WTC11 (cell line): ENCODE data around the gene GABRA4. TPM values are rescaled to one million over a fixed set of nuclear protein-coding genes. Genes with fewer than 3 reads are reported as not detected.

ENCODE experiments used
- ATAC-seq: fragments of 200-7000 bp; cut with Tn5 transposase; 2 replicates; pipeline ENCODE4 v1.10.0; 2021; ENCODE audit warnings: mild to moderate bottlenecking, moderate library complexity
- CTCF ChIA-PET: fragments of 300-600 bp; sonication (Branson Sonifier 250); formaldehyde crosslinking; loops from one replicate; lab custom pipeline; 2021; ENCODE audit warnings: antibody characterized with exemption; lab: Charles Lee
- POLR2A ChIA-PET: fragments of 350-600 bp; sonication (Branson Sonifier 250); formaldehyde crosslinking; loops from one replicate; lab custom pipeline; 2021; ENCODE audit warnings: antibody characterized with exemption; lab: Charles Lee
- DNase-seq: peaks from one replicate; pipeline ENCODE4 v3.0.0; 2021; ENCODE audit warnings: low spot score
- H3K27ac Mint-ChIP-seq: 2 replicates; pipeline ENCODE4 v1.8.0; 2021; ENCODE audit warnings: mixed read lengths
- H3K27me3 Mint-ChIP-seq: 2 replicates; pipeline ENCODE4 v1.8.0; 2021; ENCODE audit warnings: low read depth, mild to moderate bottlenecking, moderate library complexity, mixed read lengths
- H3K36me3 Mint-ChIP-seq: 2 replicates; pipeline ENCODE4 v1.8.0; 2021; ENCODE audit warnings: mixed read lengths
- H3K4me1 Mint-ChIP-seq: 2 replicates; pipeline ENCODE4 v1.8.0; 2022; ENCODE audit warnings: mixed read lengths
- H3K4me3 Mint-ChIP-seq: 2 replicates; pipeline ENCODE4 v1.8.0; 2021; ENCODE audit warnings: mild to moderate bottlenecking, moderate library complexity, mixed read lengths
- H3K9me3 Mint-ChIP-seq: 2 replicates; pipeline ENCODE4 v1.8.0; 2021; ENCODE audit warnings: mixed read lengths
- FOXJ3 ChIP-seq: sonication (generic); formaldehyde crosslinking; IDR thresholded peaks from 2 replicates; pipeline ENCODE4 v1.9.0; 2021; ENCODE audit warnings: missing genetic modification reagents, mild to moderate bottlenecking, borderline replicate concordance
- NFE2L1 ChIP-seq: sonication (generic); formaldehyde crosslinking; IDR thresholded peaks from 2 replicates; pipeline ENCODE4 v1.8.1; 2023; ENCODE audit warnings: missing genetic modification reagents
- NFYB ChIP-seq: sonication (generic); formaldehyde crosslinking; conservative IDR thresholded peaks from 2 replicates; pipeline ENCODE4 v1.8.0; 2022; ENCODE audit warnings: low read depth, missing genetic modification reagents
- NR2C2 ChIP-seq: sonication (generic); formaldehyde crosslinking; IDR thresholded peaks from 2 replicates; pipeline ENCODE4 v1.8.0; 2022; ENCODE audit warnings: mild to moderate bottlenecking, missing genetic modification reagents
- SOX15 ChIP-seq: fragments of 250-450 bp; sonication (Bioruptor Pico); IDR thresholded peaks from 2 replicates; pipeline ENCODE4 v1.9.0; 2021; ENCODE audit warnings: mild to moderate bottlenecking
- TEAD1 ChIP-seq: sonication (generic); formaldehyde crosslinking; IDR thresholded peaks from 2 replicates; pipeline ENCODE4 v1.8.0; 2022; ENCODE audit warnings: mild to moderate bottlenecking, missing genetic modification reagents
- ZBTB21 ChIP-seq: sonication (generic); formaldehyde crosslinking; IDR thresholded peaks from 2 replicates; pipeline ENCODE4 v1.8.1; 2023; ENCODE audit warnings: mild to moderate bottlenecking, missing genetic modification reagents, borderline replicate concordance
- ZNF121 ChIP-seq: sonication (generic); formaldehyde crosslinking; IDR thresholded peaks from 2 replicates; pipeline ENCODE4 v1.8.0; 2023; ENCODE audit warnings: missing genetic modification reagents
- total RNA-seq: library from RNA; stranded (reverse); gene quantifications from 3 replicates; pipeline ENCODE4 v1.2.3, GENCODE V29; 2021
- TF ChIP-seq, protein P1 (sequence below): sonication (generic); formaldehyde crosslinking; IDR thresholded peaks from 2 replicates; pipeline ENCODE4 v1.8.1; 2022; ENCODE audit warnings: mild to moderate bottlenecking, missing genetic modification reagents, moderate library complexity, borderline replicate concordance
- TF ChIP-seq, protein P2 (sequence below): fragments of 250-450 bp; sonication (Bioruptor Pico); IDR thresholded peaks from 2 replicates; pipeline ENCODE4 v1.9.0; 2021; ENCODE audit warnings: mild to moderate bottlenecking, borderline replicate concordance
- TF ChIP-seq, protein P3 (sequence below): sonication (generic); formaldehyde crosslinking; IDR thresholded peaks from 2 replicates; pipeline ENCODE4 v1.8.1; 2022; ENCODE audit warnings: low read depth, mild to moderate bottlenecking, moderate library complexity, missing genetic modification reagents, borderline replicate concordance
- TF ChIP-seq, protein P4 (sequence below): sonication (generic); formaldehyde crosslinking; IDR thresholded peaks from 2 replicates; pipeline ENCODE4 v1.8.0; 2023; ENCODE audit warnings: mild to moderate bottlenecking, missing genetic modification reagents
- TF ChIP-seq, protein P5 (sequence below): sonication (generic); formaldehyde crosslinking; IDR thresholded peaks from 2 replicates; pipeline ENCODE4 v1.8.0; 2022; ENCODE audit warnings: missing genetic modification reagents
- TF ChIP-seq, protein P6 (sequence below): fragments of 250-450 bp; sonication (Bioruptor Pico); IDR thresholded peaks from 2 replicates; pipeline ENCODE4 v1.8.0; 2021; ENCODE audit warnings: mild to moderate bottlenecking
- TF ChIP-seq, protein P7 (sequence below): fragments of 200-600 bp; IDR thresholded peaks from 2 replicates; pipeline ENCODE4 v1.8.0; 2022; ENCODE audit warnings: antibody characterized with exemption

Gene GABRA4
- total RNA-seq, 1 experiment from 2014 or later = 0.20 TPM

DNA sequence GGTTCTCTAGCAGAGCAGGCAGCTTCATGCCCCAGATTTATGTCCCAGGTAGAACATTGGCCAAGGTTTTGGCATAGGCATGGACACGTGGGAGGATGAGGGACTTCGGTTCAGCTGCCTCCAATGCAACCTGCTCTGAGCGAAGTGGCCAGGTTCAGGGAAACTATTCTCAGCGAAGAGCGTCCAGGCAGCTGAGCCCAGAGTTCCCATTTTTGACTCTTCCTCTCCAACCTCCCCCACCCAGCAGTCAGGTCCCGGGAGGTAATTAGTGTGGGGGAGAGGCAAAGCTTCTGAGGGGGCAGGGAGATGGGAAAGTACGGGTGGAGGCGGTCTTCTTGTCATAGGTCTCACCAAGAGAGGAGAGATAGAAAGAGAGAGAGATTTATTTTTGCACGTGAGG lies 1.0 kb downstream of the GABRA4 start:
- POLR2A ChIA-PET = no interaction called here
- Mint-ChIP-seq H3K4me3 (peak overlapping the region; percentile 81), H3K36me3 (no peaks in the 10 kb centered on the region), H3K27me3 (peaks cover 88% of the 10 kb centered on the region), H3K9me3 (no peaks in the 10 kb centered on the region), H3K27ac (no peak overlapping the region), H3K4me1 (peaks cover 19% of the 10 kb centered on the region)
- ATAC-seq = no peak
- CTCF ChIA-PET = interaction anchor here (1.9 kb wide), 1 partner anchor 130 kb away, joined by 6 read pairs; no protein-coding TSS in a partner anchor
- TF ChIP-seq, protein P1, sequence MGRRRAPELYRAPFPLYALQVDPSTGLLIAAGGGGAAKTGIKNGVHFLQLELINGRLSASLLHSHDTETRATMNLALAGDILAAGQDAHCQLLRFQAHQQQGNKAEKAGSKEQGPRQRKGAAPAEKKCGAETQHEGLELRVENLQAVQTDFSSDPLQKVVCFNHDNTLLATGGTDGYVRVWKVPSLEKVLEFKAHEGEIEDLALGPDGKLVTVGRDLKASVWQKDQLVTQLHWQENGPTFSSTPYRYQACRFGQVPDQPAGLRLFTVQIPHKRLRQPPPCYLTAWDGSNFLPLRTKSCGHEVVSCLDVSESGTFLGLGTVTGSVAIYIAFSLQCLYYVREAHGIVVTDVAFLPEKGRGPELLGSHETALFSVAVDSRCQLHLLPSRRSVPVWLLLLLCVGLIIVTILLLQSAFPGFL (CRISPR knock-in tag) = no peak
- TF ChIP-seq, protein P2, sequence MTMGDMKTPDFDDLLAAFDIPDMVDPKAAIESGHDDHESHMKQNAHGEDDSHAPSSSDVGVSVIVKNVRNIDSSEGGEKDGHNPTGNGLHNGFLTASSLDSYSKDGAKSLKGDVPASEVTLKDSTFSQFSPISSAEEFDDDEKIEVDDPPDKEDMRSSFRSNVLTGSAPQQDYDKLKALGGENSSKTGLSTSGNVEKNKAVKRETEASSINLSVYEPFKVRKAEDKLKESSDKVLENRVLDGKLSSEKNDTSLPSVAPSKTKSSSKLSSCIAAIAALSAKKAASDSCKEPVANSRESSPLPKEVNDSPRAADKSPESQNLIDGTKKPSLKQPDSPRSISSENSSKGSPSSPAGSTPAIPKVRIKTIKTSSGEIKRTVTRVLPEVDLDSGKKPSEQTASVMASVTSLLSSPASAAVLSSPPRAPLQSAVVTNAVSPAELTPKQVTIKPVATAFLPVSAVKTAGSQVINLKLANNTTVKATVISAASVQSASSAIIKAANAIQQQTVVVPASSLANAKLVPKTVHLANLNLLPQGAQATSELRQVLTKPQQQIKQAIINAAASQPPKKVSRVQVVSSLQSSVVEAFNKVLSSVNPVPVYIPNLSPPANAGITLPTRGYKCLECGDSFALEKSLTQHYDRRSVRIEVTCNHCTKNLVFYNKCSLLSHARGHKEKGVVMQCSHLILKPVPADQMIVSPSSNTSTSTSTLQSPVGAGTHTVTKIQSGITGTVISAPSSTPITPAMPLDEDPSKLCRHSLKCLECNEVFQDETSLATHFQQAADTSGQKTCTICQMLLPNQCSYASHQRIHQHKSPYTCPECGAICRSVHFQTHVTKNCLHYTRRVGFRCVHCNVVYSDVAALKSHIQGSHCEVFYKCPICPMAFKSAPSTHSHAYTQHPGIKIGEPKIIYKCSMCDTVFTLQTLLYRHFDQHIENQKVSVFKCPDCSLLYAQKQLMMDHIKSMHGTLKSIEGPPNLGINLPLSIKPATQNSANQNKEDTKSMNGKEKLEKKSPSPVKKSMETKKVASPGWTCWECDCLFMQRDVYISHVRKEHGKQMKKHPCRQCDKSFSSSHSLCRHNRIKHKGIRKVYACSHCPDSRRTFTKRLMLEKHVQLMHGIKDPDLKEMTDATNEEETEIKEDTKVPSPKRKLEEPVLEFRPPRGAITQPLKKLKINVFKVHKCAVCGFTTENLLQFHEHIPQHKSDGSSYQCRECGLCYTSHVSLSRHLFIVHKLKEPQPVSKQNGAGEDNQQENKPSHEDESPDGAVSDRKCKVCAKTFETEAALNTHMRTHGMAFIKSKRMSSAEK (CRISPR knock-in tag) = no peak
- no peak for TF ChIP-seq TEAD1 (CRISPR knock-in tag)
- no peak for TF ChIP-seq ZNF121 (CRISPR knock-in tag)
- TF ChIP-seq NR2C2 (CRISPR knock-in tag) = no peak
- TF ChIP-seq, protein P3, sequence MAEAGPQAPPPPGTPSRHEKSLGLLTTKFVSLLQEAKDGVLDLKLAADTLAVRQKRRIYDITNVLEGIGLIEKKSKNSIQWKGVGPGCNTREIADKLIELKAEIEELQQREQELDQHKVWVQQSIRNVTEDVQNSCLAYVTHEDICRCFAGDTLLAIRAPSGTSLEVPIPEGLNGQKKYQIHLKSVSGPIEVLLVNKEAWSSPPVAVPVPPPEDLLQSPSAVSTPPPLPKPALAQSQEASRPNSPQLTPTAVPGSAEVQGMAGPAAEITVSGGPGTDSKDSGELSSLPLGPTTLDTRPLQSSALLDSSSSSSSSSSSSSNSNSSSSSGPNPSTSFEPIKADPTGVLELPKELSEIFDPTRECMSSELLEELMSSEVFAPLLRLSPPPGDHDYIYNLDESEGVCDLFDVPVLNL (CRISPR knock-in tag) = no peak
- TF ChIP-seq ZBTB21 (CRISPR knock-in tag) = no peak
- TF ChIP-seq, protein P4, sequence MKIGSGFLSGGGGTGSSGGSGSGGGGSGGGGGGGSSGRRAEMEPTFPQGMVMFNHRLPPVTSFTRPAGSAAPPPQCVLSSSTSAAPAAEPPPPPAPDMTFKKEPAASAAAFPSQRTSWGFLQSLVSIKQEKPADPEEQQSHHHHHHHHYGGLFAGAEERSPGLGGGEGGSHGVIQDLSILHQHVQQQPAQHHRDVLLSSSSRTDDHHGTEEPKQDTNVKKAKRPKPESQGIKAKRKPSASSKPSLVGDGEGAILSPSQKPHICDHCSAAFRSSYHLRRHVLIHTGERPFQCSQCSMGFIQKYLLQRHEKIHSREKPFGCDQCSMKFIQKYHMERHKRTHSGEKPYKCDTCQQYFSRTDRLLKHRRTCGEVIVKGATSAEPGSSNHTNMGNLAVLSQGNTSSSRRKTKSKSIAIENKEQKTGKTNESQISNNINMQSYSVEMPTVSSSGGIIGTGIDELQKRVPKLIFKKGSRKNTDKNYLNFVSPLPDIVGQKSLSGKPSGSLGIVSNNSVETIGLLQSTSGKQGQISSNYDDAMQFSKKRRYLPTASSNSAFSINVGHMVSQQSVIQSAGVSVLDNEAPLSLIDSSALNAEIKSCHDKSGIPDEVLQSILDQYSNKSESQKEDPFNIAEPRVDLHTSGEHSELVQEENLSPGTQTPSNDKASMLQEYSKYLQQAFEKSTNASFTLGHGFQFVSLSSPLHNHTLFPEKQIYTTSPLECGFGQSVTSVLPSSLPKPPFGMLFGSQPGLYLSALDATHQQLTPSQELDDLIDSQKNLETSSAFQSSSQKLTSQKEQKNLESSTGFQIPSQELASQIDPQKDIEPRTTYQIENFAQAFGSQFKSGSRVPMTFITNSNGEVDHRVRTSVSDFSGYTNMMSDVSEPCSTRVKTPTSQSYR (CRISPR knock-in tag) = no peak
- no peak for DNase-seq

DNA sequence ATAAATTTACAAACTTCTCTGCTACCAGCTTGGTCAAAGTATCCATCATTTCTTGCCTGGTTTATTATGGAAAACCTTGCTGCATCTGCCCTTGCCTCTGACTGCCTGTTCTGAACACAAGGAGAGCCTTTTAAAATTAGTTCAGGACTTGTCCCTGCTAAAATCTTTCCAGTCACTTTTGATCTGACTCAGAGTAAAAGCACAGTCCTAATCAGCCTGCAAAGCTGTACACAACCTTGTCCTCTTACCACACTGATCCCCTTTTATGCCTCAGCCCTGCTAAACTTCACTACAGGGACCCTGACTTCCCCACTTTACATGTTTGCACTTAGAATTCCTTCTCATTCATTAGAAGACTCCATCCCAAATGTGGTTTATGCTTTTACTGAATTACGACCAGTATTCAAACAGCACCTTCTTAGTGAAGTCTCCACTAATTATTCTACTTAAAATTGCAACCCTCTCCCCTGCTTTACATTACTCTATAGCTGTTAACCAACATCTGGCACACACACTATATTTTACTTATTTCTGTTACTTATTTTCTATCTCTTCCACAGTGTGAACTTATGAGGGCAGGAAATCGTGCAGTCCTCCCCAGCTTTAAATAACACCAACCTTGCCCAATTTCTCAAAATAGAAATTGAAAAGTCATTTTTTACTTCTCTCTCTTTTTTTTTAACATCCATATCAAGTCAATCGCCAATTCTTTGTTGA lies 6.3 kb downstream of the GABRA4 start:
- H3K27me3 Mint-ChIP-seq = peaks cover 36% of the 10 kb centered on the region
- peaks cover 1% of the 10 kb centered on the region for H3K4me1 Mint-ChIP-seq
- ChIA-PET POLR2A (no interaction called here), CTCF (no interaction called here)
- no peaks in the 10 kb centered on the region for H3K36me3 Mint-ChIP-seq
- no peak for ATAC-seq
- DNase-seq = no peak
- H3K4me3 Mint-ChIP-seq = no peak overlapping the region
- no peaks in the 10 kb centered on the region for H3K9me3 Mint-ChIP-seq
- no peak overlapping the region for H3K27ac Mint-ChIP-seq
- TF ChIP-seq, protein P5, sequence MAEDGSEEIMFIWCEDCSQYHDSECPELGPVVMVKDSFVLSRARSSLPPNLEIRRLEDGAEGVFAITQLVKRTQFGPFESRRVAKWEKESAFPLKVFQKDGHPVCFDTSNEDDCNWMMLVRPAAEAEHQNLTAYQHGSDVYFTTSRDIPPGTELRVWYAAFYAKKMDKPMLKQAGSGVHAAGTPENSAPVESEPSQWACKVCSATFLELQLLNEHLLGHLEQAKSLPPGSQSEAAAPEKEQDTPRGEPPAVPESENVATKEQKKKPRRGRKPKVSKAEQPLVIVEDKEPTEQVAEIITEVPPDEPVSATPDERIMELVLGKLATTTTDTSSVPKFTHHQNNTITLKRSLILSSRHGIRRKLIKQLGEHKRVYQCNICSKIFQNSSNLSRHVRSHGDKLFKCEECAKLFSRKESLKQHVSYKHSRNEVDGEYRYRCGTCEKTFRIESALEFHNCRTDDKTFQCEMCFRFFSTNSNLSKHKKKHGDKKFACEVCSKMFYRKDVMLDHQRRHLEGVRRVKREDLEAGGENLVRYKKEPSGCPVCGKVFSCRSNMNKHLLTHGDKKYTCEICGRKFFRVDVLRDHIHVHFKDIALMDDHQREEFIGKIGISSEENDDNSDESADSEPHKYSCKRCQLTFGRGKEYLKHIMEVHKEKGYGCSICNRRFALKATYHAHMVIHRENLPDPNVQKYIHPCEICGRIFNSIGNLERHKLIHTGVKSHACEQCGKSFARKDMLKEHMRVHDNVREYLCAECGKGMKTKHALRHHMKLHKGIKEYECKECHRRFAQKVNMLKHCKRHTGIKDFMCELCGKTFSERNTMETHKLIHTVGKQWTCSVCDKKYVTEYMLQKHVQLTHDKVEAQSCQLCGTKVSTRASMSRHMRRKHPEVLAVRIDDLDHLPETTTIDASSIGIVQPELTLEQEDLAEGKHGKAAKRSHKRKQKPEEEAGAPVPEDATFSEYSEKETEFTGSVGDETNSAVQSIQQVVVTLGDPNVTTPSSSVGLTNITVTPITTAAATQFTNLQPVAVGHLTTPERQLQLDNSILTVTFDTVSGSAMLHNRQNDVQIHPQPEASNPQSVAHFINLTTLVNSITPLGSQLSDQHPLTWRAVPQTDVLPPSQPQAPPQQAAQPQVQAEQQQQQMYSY (CRISPR knock-in tag) = no peak
- TF ChIP-seq, protein P6, sequence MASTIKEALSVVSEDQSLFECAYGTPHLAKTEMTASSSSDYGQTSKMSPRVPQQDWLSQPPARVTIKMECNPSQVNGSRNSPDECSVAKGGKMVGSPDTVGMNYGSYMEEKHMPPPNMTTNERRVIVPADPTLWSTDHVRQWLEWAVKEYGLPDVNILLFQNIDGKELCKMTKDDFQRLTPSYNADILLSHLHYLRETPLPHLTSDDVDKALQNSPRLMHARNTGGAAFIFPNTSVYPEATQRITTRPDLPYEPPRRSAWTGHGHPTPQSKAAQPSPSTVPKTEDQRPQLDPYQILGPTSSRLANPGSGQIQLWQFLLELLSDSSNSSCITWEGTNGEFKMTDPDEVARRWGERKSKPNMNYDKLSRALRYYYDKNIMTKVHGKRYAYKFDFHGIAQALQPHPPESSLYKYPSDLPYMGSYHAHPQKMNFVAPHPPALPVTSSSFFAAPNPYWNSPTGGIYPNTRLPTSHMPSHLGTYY (CRISPR knock-in tag) = no peak
- TF ChIP-seq, protein P7, sequence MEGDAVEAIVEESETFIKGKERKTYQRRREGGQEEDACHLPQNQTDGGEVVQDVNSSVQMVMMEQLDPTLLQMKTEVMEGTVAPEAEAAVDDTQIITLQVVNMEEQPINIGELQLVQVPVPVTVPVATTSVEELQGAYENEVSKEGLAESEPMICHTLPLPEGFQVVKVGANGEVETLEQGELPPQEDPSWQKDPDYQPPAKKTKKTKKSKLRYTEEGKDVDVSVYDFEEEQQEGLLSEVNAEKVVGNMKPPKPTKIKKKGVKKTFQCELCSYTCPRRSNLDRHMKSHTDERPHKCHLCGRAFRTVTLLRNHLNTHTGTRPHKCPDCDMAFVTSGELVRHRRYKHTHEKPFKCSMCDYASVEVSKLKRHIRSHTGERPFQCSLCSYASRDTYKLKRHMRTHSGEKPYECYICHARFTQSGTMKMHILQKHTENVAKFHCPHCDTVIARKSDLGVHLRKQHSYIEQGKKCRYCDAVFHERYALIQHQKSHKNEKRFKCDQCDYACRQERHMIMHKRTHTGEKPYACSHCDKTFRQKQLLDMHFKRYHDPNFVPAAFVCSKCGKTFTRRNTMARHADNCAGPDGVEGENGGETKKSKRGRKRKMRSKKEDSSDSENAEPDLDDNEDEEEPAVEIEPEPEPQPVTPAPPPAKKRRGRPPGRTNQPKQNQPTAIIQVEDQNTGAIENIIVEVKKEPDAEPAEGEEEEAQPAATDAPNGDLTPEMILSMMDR = no peak
- no peak for TF ChIP-seq NFE2L1 (CRISPR knock-in tag)
- no peak for TF ChIP-seq FOXJ3
- TF ChIP-seq NFYB (CRISPR knock-in tag) = no peak
- TF ChIP-seq SOX15 = no peak
